IPS-15b (cell line): ENCODE data around the gene PARP6.
A peak's percentile ranks its signal among the peaks of the same experiment; 100 is the strongest.

Source experiments
- H3K27me3 ChIP-seq: one replicate; pipeline ENCODE4 v1.6.1; 2013; ENCODE audit warnings: low read length; ENCODE audit not compliant: control insufficient read depth, insufficient read depth
- H3K36me3 ChIP-seq: one replicate; pipeline ENCODE4 v1.6.1; 2013; ENCODE audit warnings: low read length; ENCODE audit not compliant: control insufficient read depth, insufficient read depth
- H3K4me1 ChIP-seq: one replicate; pipeline ENCODE4 v1.6.1; 2013; ENCODE audit warnings: mild to moderate bottlenecking, low read length; ENCODE audit not compliant: control insufficient read depth, insufficient read depth
- H3K4me3 ChIP-seq: one replicate; pipeline ENCODE4 v1.5.1; 2013; ENCODE audit warnings: low read depth, low read length
- H3K9ac ChIP-seq: one replicate; pipeline ENCODE4 v1.6.1; 2013; ENCODE audit warnings: low read depth, mild to moderate bottlenecking, low read length
- H3K9me3 ChIP-seq: one replicate; pipeline ENCODE4 v1.6.1; 2013; ENCODE audit warnings: mild to moderate bottlenecking, low read length; ENCODE audit not compliant: control insufficient read depth, insufficient read depth

Gene PARP6

GRCh38 chr15:72237853-72238224, 34.5 kb downstream of the PARP6 start:
- H3K27me3 ChIP-seq: peaks cover 41% of the 10 kb centered on the region
- H3K9me3 ChIP-seq: no peaks in the 10 kb centered on the region
- no peak overlapping the region for H3K9ac ChIP-seq
- peaks cover 9% of the 10 kb centered on the region for H3K4me1 ChIP-seq
- H3K36me3 ChIP-seq: peaks cover 16% of the 10 kb centered on the region
- H3K4me3 ChIP-seq: no peak overlapping the region

- H3K9ac ChIP-seq: no peak overlapping the region
- peak overlapping the region; percentile 19 for H3K4me3 ChIP-seq
- peaks cover 10% of the 10 kb centered on the region for H3K4me1 ChIP-seq
- H3K27me3 ChIP-seq: peaks cover 41% of the 10 kb centered on the region
- H3K36me3 ChIP-seq: peaks cover 16% of the 10 kb centered on the region
- H3K9me3 ChIP-seq: no peaks in the 10 kb centered on the region
These were observed 35.1 kb downstream of the PARP6 start for GRCh38 chr15:72237029-72237852.

GRCh38 chr15:72236381-72237003, 35.9 kb downstream of the PARP6 start:
- H3K27me3 ChIP-seq: peaks cover 34% of the 10 kb centered on the region
- H3K9ac ChIP-seq: no peak overlapping the region
- H3K4me3 ChIP-seq: no peak overlapping the region

GRCh38 chr15:72235298-72235697, 37.1 kb downstream of the PARP6 start:
- Histone ChIP-seq H3K9me3 (no peaks in the 10 kb centered on the region), H3K4me3 (no peak overlapping the region), H3K4me1 (peaks cover 13% of the 10 kb centered on the region), H3K27me3 (peaks cover 26% of the 10 kb centered on the region), H3K36me3 (no peaks in the 10 kb centered on the region), H3K9ac (no peak overlapping the region)

More at GRCh38 chr15:72236381-72237003, 35.9 kb downstream of the PARP6 start:
- Histone ChIP-seq H3K9me3 (no peaks in the 10 kb centered on the region), H3K36me3 (peaks cover 8% of the 10 kb centered on the region), H3K4me1 (peaks cover 13% of the 10 kb centered on the region)

GRCh38 chr15:72233769-72234168, 38.6 kb downstream of the PARP6 start:
- Histone ChIP-seq H3K36me3 (no peaks in the 10 kb centered on the region), H3K27me3 (peaks cover 26% of the 10 kb centered on the region), H3K9me3 (no peaks in the 10 kb centered on the region), H3K4me3 (no peak overlapping the region), H3K4me1 (peaks cover 17% of the 10 kb centered on the region), H3K9ac (no peak overlapping the region)

- peaks cover 23% of the 10 kb centered on the region for H3K27me3 ChIP-seq
- no peaks in the 10 kb centered on the region for H3K36me3 ChIP-seq
- H3K4me1 ChIP-seq: peaks cover 16% of the 10 kb centered on the region
- no peaks in the 10 kb centered on the region for H3K9me3 ChIP-seq
- peak overlapping the region; percentile 80 for H3K4me3 ChIP-seq
- peak overlapping the region; percentile 41 for H3K9ac ChIP-seq
These were observed 40.4 kb downstream of the PARP6 start for GRCh38 chr15:72231833-72232478.

- Histone ChIP-seq H3K4me3 (peak within 1 kb of the TSS; percentile 98), H3K9me3 (no peaks in the 10 kb centered on the region), H3K9ac (peak within 1 kb of the TSS; percentile 97), H3K4me1 (peaks cover 18% of the 10 kb centered on the region), H3K27me3 (peaks cover 16% of the 10 kb centered on the region), H3K36me3 (no peaks in the 10 kb centered on the region)
These were observed 41.1 kb downstream of the PARP6 start, which contains the start of gene PKM for GRCh38 chr15:72231066-72231832. TSS of gene PKM (minus strand) at chr15:72231190. CDS start at chr15:72219097, 12,093 bp downstream.

- peak overlapping the region; percentile 98 for H3K4me3 ChIP-seq
- peak overlapping the region; percentile 97 for H3K9ac ChIP-seq
- no peaks in the 10 kb centered on the region for H3K9me3 ChIP-seq
- peaks cover 18% of the 10 kb centered on the region for H3K4me1 ChIP-seq
- H3K36me3 ChIP-seq: no peaks in the 10 kb centered on the region
- peaks cover 16% of the 10 kb centered on the region for H3K27me3 ChIP-seq
These were observed 41.9 kb downstream of the PARP6 start for GRCh38 chr15:72230197-72231065.

- H3K4me3 ChIP-seq: peak overlapping the region; percentile 98
- peak overlapping the region; percentile 50 for H3K9ac ChIP-seq
- H3K9me3 ChIP-seq: no peaks in the 10 kb centered on the region
- peaks cover 11% of the 10 kb centered on the region for H3K27me3 ChIP-seq
- no peaks in the 10 kb centered on the region for H3K36me3 ChIP-seq
- peaks cover 18% of the 10 kb centered on the region for H3K4me1 ChIP-seq
These were observed 42.5 kb downstream of the PARP6 start for GRCh38 chr15:72229947-72230196.

- peaks cover 18% of the 10 kb centered on the region for H3K4me1 ChIP-seq
- H3K36me3 ChIP-seq: no peaks in the 10 kb centered on the region
- no peaks in the 10 kb centered on the region for H3K9me3 ChIP-seq
- H3K27me3 ChIP-seq: peaks cover 6% of the 10 kb centered on the region
- peak overlapping the region; percentile 50 for H3K9ac ChIP-seq
- H3K4me3 ChIP-seq: peak overlapping the region; percentile 98
These were observed 43.0 kb downstream of the PARP6 start for GRCh38 chr15:72229076-72229946.
